Measurements from ENCODE around the gene PLEKHH3.

Gene PLEKHH3

GRCh38 chr17:42676424-42677011 is at the start of gene PLEKHH3:
Gene PLEKHH3 (minus strand): TSS chr17:42676994. CDS start chr17:42676563, 431 bp downstream.
- no peak for DNase-seq

GRCh38 chr17:42725143-42725542 is 48.3 kb upstream of the PLEKHH3 start:
- DNase-seq: no peak

GRCh38 chr17:42723636-42724035 is 46.8 kb upstream of the PLEKHH3 start:
- DNase-seq: no peak

- no peak for DNase-seq
Observed at GRCh38 chr17:42720996-42721583, 44.3 kb upstream of the PLEKHH3 start.

- no peak for DNase-seq
Observed at GRCh38 chr17:42709561-42709960, 32.8 kb upstream of the PLEKHH3 start.

GRCh38 chr17:42708588-42708987 is 31.8 kb upstream of the PLEKHH3 start:
- DNase-seq: no peak

- DNase-seq: peak; percentile 58
Observed at GRCh38 chr17:42706732-42707131, 29.9 kb upstream of the PLEKHH3 start.

GRCh38 chr17:42704837-42705494 is 28.2 kb upstream of the PLEKHH3 start:
- peak; percentile 28 for DNase-seq

GRCh38 chr17:42704490-42704836 is 27.7 kb upstream of the PLEKHH3 start:
- no peak for DNase-seq

- no peak for DNase-seq
Observed at GRCh38 chr17:42702446-42702845, 25.7 kb upstream of the PLEKHH3 start.

- no peak for DNase-seq
Observed at GRCh38 chr17:42700586-42701289, 23.9 kb upstream of the PLEKHH3 start.

GRCh38 chr17:42699415-42699740 is 22.6 kb upstream of the PLEKHH3 start:
- DNase-seq: no peak

- no peak for DNase-seq
Observed at GRCh38 chr17:42698736-42699414, 22.1 kb upstream of the PLEKHH3 start.

- no peak for DNase-seq
Observed at GRCh38 chr17:42697108-42697811, 20.5 kb upstream of the PLEKHH3 start.

GRCh38 chr17:42695500-42695899 is 18.7 kb upstream of the PLEKHH3 start:
- DNase-seq: no peak

GRCh38 chr17:42694524-42694923 is 17.7 kb upstream of the PLEKHH3 start:
- no peak for DNase-seq

- no peak for DNase-seq
Observed at GRCh38 chr17:42692489-42692888, 15.7 kb upstream of the PLEKHH3 start.

GRCh38 chr17:42691021-42691545 is 14.3 kb upstream of the PLEKHH3 start:
- no peak for DNase-seq

- no peak for DNase-seq
Observed at GRCh38 chr17:42690596-42690995, 13.8 kb upstream of the PLEKHH3 start.

GRCh38 chr17:42687707-42688320 is 11.0 kb upstream of the PLEKHH3 start:
- DNase-seq: no peak

- DNase-seq: no peak
Observed at GRCh38 chr17:42686520-42687128, 9.8 kb upstream of the PLEKHH3 start.

- DNase-seq: no peak
Observed at GRCh38 chr17:42685831-42686230, 9.0 kb upstream of the PLEKHH3 start.
